ENCODE data around the gene DCUN1D5. TPM values are rescaled to one million over a fixed set of nuclear protein-coding genes. Genes with fewer than 3 reads are reported as not detected.

DCUN1D5 gene
- total and polyA plus RNA-seq, 2 of the 13 experiments (the other 11 are each of a cell fraction or from before 2014, with no cell fraction given): 32.9 to 46.7 TPM

DNA sequence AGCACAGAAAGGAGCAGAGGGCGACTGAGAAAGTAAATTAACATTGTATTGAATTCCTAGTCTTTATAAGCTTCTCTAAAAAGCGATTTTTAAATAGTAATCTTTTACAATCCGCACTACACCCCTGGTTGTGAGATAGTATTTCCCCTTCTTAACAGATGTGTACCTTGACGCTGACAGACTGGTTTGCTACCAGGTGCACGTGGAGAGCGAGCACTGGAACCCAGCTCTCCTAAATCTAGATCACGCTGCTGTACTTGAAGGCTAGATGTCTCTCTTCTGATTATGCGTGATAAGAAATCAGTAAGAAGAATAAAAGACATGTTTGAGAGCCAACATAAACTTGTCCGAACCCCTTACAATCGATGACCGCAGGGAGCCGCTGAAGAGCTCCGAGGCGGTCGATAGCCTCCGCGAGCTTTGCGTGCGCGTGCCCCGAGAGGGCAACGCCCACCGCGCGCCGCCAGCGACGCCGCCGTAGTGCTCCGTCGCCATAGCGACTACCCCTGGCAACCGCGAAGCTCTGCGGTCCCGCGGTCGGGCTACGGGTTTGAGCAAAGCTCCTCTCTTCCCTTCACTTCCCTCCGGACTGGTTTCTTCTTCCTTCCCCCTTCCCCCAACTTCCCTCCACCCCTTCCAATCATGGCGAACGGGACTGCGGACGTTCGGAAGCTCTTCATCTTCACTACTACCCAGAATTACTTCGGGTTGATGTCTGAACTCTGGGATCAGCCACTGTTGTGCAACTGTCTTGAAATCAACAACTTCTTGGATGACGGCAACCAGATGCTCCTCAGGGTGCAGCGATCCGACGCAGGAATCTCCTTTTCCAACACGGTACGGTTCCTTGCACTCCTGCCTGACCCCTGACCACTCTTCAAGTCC is 17.2 kb upstream of the DCUN1D5 start, which contains the start of gene DYNC2H1 (continued):
- TF ChIP-seq, protein P1, sequence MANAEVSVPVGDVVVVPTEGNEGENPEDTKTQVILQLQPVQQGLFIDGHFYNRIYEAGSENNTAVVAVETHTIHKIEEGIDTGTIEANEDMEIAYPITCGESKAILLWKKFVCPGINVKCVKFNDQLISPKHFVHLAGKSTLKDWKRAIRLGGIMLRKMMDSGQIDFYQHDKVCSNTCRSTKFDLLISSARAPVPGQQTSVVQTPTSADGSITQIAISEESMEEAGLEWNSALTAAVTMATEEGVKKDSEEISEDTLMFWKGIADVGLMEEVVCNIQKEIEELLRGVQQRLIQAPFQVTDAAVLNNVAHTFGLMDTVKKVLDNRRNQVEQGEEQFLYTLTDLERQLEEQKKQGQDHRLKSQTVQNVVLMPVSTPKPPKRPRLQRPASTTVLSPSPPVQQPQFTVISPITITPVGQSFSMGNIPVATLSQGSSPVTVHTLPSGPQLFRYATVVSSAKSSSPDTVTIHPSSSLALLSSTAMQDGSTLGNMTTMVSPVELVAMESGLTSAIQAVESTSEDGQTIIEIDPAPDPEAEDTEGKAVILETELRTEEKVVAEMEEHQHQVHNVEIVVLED (CRISPR knock-in tag; IDR thresholded peaks at IDR 0.05; ENCODE audit: borderline replicate concordance): peak; percentile 97
- TF ChIP-seq, protein P2, sequence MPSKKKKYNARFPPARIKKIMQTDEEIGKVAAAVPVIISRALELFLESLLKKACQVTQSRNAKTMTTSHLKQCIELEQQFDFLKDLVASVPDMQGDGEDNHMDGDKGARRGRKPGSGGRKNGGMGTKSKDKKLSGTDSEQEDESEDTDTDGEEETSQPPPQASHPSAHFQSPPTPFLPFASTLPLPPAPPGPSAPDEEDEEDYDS (CRISPR knock-in tag; IDR thresholded peaks at IDR 0.05): 0 out of 2 replicates have a peak, but pooled peaks have one; percentile 39
- TF ChIP-seq DNMT3B (CRISPR knock-in tag; conservative IDR thresholded peaks at IDR 0.05) (no peak), ZNF225 (CRISPR knock-in tag; IDR thresholded peaks at IDR 0.05) (no peak), ZBTB20 (CRISPR knock-in tag; IDR thresholded peaks at IDR 0.05; ENCODE audit: borderline replicate concordance, low read depth) (no peak), NFE2L1 (CRISPR knock-in tag; IDR thresholded peaks at IDR 0.05; ENCODE audit: borderline replicate concordance) (no peak), JUND (CRISPR knock-in tag; IDR thresholded peaks at IDR 0.05) (no peak), SIN3B (IDR thresholded peaks at IDR 0.05; ENCODE audit: low read length) (peak; percentile 34; the same call in 1 of the 2 replicates), ZNF24 (IDR thresholded peaks at IDR 0.05) (no peak), ZNF772 (CRISPR knock-in tag; IDR thresholded peaks at IDR 0.05) (no peak), EHMT2 (IDR thresholded peaks at IDR 0.05; ENCODE audit: borderline replicate concordance, low read depth, low read length) (no peak), ZNF788 (CRISPR knock-in tag; IDR thresholded peaks at IDR 0.05; ENCODE audit: borderline replicate concordance) (no peak), ZNF839 (CRISPR knock-in tag; IDR thresholded peaks at IDR 0.05; ENCODE audit: borderline replicate concordance) (no peak), ZNF292 (CRISPR knock-in tag; IDR thresholded peaks at IDR 0.05; ENCODE audit: borderline replicate concordance, low read depth) (no peak), ZNF234 (CRISPR knock-in tag; conservative IDR thresholded peaks at IDR 0.05) (no peak), FOXM1 (CRISPR knock-in tag; IDR thresholded peaks at IDR 0.05) (no peak), KDM5A (IDR thresholded peaks at IDR 0.05; ENCODE audit: borderline replicate concordance, low read length) (no peak)
- TF ChIP-seq, protein P3, sequence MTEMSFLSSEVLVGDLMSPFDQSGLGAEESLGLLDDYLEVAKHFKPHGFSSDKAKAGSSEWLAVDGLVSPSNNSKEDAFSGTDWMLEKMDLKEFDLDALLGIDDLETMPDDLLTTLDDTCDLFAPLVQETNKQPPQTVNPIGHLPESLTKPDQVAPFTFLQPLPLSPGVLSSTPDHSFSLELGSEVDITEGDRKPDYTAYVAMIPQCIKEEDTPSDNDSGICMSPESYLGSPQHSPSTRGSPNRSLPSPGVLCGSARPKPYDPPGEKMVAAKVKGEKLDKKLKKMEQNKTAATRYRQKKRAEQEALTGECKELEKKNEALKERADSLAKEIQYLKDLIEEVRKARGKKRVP (CRISPR knock-in tag; IDR thresholded peaks at IDR 0.05): no peak
- TF ChIP-seq, protein P4, sequence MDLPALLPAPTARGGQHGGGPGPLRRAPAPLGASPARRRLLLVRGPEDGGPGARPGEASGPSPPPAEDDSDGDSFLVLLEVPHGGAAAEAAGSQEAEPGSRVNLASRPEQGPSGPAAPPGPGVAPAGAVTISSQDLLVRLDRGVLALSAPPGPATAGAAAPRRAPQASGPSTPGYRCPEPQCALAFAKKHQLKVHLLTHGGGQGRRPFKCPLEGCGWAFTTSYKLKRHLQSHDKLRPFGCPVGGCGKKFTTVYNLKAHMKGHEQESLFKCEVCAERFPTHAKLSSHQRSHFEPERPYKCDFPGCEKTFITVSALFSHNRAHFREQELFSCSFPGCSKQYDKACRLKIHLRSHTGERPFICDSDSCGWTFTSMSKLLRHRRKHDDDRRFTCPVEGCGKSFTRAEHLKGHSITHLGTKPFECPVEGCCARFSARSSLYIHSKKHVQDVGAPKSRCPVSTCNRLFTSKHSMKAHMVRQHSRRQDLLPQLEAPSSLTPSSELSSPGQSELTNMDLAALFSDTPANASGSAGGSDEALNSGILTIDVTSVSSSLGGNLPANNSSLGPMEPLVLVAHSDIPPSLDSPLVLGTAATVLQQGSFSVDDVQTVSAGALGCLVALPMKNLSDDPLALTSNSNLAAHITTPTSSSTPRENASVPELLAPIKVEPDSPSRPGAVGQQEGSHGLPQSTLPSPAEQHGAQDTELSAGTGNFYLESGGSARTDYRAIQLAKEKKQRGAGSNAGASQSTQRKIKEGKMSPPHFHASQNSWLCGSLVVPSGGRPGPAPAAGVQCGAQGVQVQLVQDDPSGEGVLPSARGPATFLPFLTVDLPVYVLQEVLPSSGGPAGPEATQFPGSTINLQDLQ (CRISPR knock-in tag; IDR thresholded peaks at IDR 0.05): no peak
- TF ChIP-seq, protein P5, sequence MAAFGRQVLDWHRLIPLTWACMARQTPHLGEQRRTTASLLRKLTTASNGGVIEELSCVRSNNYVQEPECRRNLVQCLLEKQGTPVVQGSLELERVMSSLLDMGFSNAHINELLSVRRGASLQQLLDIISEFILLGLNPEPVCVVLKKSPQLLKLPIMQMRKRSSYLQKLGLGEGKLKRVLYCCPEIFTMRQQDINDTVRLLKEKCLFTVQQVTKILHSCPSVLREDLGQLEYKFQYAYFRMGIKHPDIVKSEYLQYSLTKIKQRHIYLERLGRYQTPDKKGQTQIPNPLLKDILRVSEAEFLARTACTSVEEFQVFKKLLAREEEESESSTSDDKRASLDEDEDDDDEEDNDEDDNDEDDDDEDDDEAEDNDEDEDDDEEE (CRISPR knock-in tag; IDR thresholded peaks at IDR 0.05): no peak
